GM18909 (cell line): ENCODE results near the gene EPAS1.

Experiments
- ATAC-seq: cut with Tn5 transposase; IDR thresholded peaks from one replicate; pipeline ENCODE4 v1.9.1; 2021; ENCODE audit warnings: mild to moderate bottlenecking; ENCODE audit not compliant: unreplicated experiment, poor library complexity

The EPAS1 gene

DNA sequence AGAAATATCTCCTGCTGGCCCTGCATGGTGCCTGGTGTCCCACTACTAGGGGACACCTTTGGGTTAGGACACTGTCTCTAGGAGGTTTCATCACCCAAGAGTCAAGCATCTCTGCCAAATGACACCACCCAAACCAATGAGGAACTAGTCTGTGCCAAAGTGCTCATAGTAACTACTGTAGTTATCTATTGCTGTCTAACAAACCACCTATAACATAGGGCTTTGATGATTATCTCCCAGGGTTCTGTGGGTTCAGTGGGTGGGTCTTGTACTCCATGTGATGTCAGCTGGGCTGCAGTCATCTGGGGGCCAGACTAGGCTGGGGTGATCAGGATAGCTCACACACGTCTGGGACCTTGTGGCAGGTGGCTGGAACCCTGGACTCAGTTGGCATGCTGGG lies 59.8 kb downstream of the EPAS1 start:
- ATAC-seq: no peak

DNA sequence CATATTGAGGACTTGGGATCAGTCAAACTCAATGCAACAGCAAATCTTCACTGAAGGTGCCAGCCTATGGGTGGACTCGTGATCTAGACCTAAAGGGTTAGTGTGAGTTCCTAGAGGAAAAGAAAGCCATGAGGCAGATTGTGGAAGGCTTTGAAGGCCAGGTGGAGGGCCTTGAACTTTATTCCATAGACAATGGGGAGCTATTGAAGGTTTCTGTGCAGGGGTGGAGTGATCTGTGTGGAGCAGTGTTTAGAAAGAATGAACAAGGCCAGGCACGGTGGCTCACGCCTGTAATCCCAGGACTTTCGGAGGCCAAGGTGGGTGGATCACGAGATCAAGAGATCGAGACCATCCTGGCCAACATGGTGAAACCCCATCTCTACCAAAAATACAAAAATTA lies 61.5 kb downstream of the EPAS1 start:
- no peak for ATAC-seq

DNA sequence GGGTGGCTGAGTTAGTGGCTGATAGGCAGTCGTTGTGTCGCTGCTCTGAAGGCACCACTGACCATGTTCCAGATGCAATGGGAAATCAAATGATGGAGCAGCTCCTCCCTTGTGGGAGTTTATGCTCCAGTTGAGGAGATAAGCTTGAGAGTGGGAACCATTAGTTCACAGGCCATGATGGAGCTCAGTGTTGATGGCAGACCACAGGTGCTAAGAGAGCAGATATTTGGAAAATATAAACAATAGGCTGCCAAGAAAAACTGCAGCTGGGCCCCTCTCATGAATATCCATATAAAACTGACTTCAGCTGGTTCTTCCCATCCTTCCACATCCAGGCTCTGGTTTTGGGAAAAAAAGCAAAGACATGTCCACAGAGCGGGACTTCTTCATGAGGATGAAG lies 63.1 kb downstream of the EPAS1 start:
- ATAC-seq: no peak

DNA sequence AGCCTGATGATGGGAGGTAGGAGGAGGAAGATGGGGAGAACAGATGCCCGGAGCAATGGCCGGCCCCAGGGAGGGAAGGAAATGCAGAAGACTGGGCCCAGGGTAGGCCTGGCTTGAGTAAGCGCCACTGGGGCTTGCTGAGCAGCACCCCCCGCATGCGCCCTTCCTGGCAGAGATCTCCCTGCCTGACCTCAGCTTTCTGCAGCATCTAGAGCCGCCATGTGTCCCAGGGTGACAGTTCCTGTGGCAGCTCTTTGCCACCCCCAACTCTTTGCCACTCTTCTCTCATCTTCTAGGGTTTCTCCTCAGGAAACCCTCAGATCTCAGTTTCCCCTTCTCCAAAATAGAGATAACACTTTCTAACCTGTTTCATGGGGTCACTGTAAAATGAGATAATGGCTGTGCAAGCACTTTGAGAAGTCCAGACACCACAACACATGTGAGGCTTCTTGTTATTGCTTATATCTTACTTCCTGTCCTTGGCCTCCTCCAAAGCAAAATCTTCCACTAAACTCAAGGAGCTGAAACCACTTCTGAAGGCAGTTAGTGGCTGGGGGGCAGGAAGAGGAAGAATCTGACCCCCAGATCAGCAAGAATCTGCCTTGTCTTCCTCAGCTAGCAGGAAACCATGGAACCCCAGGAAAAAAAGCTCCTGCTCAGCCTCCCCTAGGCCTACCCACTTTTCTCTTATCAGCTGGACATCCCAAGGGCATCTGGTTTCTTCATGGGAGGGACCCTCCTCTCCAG lies 64.9 kb downstream of the EPAS1 start:
- ATAC-seq: no peak

DNA sequence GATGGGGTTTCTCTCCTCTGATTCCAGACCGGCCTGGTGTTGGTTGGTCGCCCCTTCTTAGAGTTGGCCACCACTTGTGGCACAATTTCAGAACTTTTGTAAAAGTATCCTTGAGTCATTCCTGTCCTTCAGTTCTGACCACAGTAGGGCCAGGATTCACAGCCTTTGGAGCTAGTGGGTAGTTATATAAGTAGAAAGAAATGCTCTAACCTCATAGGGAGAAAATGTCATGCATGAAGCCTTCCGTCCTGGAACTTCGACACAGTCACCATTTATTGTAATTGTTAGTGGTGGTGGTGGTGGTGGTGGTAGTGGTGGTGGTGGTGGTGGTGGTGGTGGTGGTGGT lies 65.4 kb downstream of the EPAS1 start:
- no peak for ATAC-seq

DNA sequence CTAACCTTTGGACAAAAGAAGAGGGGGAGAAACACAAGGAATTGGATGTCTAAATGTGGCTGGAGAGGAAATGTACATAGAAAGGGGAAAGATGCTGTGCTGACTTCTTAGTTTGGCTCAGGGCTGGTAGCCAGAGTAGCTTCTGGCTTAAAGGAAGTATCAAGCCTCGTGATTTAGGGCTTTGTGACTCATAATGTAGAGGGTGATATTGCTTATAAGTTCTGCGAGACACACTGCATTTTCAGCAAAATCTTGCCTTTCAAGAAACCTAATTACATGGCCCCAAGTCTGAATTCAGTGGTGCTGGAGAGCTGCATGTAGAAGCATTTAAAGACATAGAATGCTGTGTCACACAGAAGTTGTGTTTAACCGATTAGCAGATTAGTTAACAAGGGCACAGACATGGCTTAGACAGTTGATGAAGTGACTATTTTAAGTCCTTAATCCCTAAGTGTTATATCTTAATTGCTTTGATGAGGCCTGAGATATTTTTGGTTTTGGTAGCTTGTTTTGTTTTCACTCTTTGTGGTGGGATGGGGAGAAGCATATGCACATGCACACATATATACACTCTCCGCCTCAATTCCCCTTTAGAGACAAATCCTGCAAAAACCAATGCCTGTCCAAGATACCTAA lies 66.4 kb downstream of the EPAS1 start:
- no peak for ATAC-seq

DNA sequence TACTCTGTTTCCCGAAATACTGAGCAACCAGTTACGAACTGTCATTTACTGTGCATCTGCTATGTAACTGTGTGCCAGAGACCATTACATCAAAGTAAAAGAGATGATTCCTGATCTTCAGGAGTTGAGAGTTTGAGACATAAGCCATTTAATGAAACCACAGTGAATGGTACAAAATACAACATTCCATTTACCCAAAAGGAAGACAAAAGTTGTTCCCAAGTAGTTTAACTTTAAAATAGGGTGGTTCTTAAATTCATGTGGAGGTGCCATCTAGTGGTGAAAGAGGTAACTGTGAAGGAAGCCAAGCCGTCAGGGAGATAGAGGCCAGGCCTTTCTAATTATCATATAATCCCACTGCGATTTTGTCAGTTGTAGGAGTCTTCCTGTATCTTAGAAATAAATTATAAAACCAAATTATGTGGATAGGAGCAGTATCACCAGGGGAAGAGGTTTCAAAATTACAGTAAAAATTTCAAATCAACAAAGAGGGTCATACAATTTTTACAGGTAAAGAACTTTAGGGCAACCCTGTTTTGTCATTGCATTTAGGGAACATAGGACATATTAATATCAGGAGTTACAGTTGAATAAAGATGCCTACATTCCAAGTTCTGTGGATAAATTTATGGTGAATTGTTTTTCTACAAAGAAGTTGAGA lies 67.7 kb downstream of the EPAS1 start:
- ATAC-seq: no peak

DNA sequence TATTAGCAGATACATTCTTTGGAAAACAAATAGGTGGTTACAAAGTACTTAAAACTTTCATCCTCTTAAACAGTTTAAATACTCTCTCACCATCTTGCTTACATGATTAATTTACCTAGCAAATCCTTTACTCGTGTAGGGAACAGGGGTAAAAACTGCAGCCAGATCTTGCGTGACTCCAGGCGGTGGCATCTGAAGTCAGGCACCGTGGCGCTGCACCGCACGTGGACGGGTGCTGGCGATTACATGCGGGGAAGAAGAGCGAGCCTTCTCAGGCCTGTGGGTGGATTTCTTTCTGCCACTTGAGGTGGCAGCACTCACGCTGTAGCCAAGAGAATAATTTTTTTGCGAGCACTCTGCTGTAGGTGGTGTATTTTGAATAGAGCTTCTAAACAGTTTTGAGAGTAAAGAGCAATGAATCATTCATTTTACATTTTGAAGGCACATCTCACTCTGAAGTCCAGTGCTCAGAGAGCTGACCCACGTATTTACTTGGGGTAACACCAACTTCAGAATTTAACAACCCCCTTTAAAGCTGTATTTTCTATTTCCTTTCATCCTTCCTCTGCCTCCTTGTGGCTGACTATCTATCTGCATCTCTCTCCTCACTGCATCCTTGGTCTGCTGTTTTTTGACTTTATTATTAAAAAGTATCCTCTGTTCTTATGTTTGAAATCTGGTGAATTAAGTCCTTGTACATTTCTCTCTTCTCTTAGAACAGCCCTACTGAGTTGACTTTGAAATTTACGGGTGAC lies 68.9 kb downstream of the EPAS1 start:
- no peak for ATAC-seq

DNA sequence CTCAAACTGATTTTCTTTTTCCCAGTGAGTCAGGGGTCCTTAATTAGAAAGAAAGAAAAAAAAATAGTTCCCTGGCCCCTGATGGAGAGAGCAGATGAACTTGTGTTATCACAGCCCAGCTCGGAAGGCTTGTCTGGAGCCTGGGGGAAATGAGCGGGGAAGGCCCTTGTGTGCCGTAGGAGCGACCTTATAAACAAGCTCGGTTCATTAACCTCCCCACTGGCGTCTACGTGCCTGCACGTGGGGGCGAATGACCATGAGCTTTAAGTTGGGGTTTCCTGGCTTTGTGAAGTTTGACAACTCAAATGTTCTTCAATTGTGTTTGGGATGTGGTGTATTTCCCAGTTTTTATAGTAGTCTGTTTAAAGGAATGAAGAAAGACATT lies 69.5 kb downstream of the EPAS1 start:
- ATAC-seq: no peak

DNA sequence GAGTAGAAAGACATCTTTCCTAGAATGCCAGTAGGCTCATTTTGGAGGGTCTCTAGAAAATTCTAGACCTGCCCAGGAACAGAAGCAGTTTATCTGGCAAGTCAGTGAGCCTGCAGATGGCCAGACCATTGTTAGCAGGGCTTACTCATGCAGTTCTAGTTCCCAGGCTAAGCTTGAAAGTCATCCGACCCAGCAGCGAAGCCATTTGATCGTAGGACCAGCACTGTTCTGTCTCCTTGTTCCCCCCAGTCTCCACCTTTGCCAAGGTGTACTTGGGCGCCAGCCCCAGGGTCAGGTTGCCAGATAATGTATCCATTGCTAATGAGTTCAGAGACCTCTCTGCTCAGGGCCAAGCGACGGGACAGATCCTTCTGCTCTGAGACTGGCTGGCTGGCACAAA lies 70.1 kb downstream of the EPAS1 start:
- ATAC-seq: no peak

DNA sequence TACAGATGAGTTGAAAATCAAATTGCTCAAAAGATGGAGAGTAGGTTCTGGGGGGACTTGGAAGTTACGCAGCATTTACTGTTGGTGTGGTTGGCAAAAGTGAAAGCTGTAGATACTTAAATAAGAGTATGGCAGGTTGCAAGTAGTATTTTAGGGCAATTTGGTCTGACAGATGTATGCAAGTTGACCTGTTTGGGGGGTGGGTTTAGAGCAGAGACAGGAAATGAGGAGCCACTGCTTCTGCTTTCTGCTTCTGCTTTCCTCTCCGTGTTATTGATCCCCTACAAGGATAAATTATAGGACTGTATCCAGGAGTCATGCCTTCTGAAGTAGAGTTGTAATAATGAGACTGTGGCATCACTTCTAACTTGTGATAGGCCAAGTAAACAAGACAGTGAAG lies 71.2 kb downstream of the EPAS1 start:
- ATAC-seq: no peak

DNA sequence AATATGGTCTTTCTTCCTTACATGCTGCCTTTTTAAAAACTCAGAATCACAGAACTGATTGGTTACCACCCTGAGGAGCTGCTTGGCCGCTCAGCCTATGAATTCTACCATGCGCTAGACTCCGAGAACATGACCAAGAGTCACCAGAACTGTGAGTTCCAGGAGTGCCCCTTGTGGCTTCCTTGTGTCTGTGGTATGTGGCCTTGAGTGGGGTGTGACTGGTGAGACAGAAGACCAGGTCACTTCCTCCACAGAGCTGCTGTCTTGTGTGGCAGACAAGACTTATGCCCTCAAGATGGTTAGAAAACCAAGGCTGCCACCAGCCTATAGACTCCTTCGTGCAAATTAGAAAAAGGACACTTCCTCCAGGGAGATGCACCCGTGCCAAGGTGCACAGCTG lies 72.6 kb downstream of the EPAS1 start:
- ATAC-seq: no peak

DNA sequence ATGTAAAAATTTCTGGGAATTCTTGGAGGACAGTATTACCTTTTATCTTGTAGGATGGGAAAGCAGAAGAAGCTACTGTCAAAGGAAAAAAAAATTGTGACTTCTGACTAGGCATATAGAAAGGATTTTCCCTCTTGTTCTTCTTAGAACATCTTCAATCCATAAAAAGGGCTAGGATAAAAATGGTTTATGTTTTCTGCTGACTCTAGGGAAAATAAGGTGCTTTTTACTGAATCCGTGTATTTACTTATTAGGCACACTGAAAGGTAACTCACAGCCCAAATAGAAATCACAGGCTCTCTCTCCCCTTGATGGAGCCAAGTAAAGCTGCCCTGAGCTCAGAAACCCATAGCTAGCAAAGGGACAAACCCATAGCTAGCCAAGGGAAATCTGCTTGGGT lies 74.6 kb downstream of the EPAS1 start:
- no peak for ATAC-seq

DNA sequence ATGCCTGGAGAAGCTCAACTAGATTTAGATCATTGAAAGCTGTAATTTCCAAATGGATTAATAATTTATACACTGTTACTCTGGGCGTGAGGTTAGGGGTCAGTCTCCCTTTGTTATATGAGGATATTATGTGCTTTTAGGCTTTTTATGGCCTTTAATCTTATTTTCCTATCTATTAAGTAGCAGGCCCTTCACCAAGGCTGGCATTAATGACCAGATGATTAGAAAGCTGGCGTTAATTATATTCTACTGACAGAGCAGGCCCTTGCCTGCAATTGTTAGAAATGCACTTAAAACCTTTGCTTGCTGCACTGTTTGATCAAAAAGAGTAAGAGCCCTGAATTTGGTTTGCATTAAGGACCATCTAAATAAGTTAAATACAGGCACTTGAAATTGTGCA lies 75.3 kb downstream of the EPAS1 start:
- ATAC-seq: no peak

DNA sequence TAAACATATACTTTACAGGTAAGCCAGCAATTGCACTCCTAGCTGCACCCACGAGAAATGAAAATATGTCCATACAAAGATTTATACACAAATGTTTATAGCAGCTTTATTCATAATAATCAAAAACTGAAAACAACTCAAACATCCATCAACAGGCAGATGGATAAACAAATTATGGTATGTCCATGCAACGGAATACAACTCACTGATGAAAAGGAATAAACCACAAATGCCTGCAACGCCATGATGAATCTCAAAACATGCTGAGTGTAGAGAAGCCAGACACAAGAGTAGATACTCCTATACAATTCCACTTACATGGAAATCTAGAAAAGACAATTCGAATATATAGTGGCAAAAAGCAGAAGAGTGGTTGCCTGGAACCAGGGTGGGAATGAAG lies 76.0 kb downstream of the EPAS1 start:
- ATAC-seq: no peak

DNA sequence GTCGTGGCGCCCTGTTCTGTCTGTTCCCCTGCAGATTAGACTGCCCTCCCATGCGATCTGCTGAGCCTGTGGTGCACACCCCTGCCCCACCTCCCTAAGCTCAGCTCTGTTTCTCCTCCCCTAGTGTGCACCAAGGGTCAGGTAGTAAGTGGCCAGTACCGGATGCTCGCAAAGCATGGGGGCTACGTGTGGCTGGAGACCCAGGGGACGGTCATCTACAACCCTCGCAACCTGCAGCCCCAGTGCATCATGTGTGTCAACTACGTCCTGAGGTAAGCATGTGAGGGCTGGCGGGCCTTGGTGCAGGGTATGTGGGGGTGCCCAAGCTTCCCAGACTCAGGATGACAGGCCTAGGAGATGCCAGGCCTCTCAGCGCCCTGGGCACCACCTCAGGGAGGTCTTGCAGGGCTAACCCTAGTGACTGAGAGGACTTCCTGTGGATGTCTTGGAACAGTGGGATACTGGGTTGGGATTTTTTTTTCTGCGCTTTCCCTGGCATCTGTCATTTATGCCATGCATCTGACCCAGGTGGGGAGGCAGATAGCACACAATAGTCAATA lies 78.4 kb downstream of the EPAS1 start:
- ATAC-seq: no peak

DNA sequence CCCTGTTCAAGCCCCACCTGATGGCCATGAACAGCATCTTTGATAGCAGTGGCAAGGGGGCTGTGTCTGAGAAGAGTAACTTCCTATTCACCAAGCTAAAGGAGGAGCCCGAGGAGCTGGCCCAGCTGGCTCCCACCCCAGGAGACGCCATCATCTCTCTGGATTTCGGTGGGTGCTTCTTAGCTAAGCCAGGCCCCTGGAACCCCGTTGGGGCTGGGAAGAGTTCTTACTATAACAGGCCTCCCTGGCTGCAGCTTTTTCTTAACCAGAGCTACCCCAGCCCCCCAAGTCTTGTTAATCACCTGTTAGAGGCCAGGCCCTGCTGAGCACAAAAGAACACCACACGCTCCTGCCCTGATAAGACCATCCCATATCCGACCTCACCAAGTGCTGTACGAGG lies 79.4 kb downstream of the EPAS1 start:
- no peak for ATAC-seq

DNA sequence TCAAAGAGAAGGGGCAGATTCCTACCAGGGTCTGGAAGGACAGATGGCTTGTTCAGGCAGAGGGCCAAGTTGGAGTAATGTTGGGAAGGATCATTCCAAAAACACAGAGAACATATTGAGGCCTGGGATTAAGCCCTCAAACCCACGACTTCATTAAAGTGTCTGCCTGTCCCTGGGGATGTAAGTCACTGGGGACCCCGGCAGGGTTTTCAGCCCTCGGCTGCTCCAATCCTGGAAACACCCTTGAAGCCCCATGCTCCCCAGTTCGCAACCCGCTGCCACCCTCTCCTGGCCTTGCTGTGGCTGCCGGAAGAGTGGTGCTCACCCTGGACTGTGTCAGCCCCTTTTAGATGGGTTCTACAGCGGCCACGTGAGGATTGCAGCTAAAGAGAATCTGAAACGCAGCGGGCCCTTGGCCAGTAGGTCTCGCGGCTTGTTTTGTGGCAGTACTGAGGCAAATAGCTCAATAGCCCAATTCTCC lies 79.9 kb downstream of the EPAS1 start:
- ATAC-seq: no peak

DNA sequence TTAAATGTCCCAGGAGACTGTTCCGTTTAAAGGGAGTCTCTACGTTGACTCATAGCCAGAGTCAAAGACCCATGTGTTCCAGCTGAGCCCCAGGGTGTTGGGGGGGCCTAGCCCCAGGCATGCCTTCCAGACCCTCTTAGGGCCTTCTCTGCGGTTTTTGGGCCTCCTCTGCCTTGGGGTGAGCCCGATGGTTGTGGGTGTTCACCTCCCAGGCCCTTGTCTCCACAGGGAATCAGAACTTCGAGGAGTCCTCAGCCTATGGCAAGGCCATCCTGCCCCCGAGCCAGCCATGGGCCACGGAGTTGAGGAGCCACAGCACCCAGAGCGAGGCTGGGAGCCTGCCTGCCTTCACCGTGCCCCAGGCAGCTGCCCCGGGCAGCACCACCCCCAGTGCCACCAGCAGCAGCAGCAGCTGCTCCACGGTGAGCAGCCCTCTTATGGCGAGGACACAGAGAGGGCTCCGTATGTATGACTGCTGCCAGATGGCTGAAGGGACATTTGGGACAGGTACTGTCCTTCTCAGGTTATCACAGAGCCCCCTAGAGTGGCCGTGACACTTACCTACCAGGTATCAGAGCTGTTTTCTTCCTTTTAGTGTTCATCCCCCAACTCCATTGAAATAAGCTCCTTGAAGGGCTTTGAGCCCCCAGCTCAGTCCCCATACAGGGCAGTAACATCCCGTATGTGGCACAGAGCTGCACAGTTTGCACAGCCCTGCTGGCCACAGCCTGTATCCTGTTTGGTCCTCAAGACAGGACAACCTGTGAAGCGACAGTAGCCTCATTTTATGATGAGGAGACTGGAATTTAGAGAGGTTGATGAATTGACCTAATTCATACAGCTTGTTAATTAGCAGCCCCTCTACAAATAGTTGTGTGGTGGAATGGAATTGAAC lies 80.7 kb downstream of the EPAS1 start:
- no peak for ATAC-seq

DNA sequence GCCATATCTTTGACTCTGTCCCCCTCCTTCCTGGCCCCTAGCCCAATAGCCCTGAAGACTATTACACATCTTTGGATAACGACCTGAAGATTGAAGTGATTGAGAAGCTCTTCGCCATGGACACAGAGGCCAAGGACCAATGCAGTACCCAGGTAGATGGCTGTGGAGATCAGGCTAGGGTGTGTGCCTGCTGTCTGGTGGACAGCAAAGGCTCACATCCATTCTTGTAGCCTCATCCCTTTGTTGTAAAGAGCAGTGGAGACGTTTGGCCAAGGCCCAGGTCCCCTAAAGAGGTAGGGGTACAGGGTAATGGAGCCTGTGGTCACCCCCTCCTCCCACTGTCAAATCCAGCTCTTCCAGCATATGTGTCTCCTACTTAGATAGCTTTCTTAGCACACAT lies 81.4 kb downstream of the EPAS1 start:
- ATAC-seq: no peak
